Testis (tissue), 2 donors: ENCODE results near the gene MAPK10.

Experiments used
- POLR2A ChIP-seq: fragments of 450-650 bp; IDR thresholded peaks from one replicate; pipeline ENCODE4 v1.6.1; 2017; ENCODE audit warnings: antibody characterized with exemption, mild to moderate bottlenecking, moderate library complexity
- TF ChIP-seq, protein P1 (sequence below), 3 experiments: fragments of 450-650 bp in 2 of 3; fragments of 200-600 bp in 1 of 3; sonication (generic) in 1 of 3; IDR thresholded peaks; one replicate each; pipeline ENCODE4 v1.5.1; 2016 to 2019; ENCODE audit warnings: antibody characterized with exemption in 3 of 3, mild to moderate bottlenecking in 2 of 3, moderate library complexity in 1 of 3

DNA sequence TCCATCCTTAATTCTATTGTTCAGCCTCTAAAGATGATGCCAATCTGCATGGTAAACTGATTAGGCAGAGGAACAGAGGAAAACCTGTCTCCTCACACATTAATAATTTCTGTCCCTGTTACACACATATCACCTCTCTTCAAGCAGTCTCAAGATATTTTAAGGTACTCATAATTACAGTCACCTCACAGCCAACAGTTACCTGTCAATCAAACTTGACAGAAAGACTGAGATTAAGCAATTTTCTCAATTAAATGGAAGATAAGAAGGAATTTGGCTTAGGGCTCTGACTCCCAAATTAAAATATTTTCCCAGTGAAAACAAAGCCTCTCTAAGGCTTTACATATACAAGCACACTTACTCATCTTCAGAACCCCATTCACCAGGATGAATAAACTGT lies 85.2 kb downstream of the MAPK10 start:
- TF ChIP-seq POLR2A = no peak
- TF ChIP-seq, protein P1, sequence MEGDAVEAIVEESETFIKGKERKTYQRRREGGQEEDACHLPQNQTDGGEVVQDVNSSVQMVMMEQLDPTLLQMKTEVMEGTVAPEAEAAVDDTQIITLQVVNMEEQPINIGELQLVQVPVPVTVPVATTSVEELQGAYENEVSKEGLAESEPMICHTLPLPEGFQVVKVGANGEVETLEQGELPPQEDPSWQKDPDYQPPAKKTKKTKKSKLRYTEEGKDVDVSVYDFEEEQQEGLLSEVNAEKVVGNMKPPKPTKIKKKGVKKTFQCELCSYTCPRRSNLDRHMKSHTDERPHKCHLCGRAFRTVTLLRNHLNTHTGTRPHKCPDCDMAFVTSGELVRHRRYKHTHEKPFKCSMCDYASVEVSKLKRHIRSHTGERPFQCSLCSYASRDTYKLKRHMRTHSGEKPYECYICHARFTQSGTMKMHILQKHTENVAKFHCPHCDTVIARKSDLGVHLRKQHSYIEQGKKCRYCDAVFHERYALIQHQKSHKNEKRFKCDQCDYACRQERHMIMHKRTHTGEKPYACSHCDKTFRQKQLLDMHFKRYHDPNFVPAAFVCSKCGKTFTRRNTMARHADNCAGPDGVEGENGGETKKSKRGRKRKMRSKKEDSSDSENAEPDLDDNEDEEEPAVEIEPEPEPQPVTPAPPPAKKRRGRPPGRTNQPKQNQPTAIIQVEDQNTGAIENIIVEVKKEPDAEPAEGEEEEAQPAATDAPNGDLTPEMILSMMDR (IDR thresholded peaks at IDR 0.05) = no peak
